K562 (cell line): ENCODE measurements around the gene PUS3. TPM values are rescaled to one million over a fixed set of nuclear protein-coding genes. Genes with fewer than 3 reads are reported as not detected.

Experiments
- BRD9 ChIP-seq: fragments of 450-650 bp; IDR thresholded peaks from 2 replicates; pipeline ENCODE4 v1.6.1; 2018; ENCODE audit warnings: low read depth; ENCODE audit not compliant: partially characterized antibody
- FOXA1 ChIP-seq: fragments of 450-650 bp; IDR thresholded peaks from 2 replicates; pipeline ENCODE4 v1.6.1; 2016; ENCODE audit warnings: mild to moderate bottlenecking, borderline replicate concordance
- NCOA4 ChIP-seq: fragments of 450-650 bp; IDR thresholded peaks from 2 replicates; pipeline ENCODE4 v1.6.1; 2018; ENCODE audit warnings: mild to moderate bottlenecking; ENCODE audit not compliant: partially characterized antibody
- NCOA6 ChIP-seq: fragments of 450-650 bp; IDR thresholded peaks from 2 replicates; pipeline ENCODE4 v1.6.1; 2017; ENCODE audit warnings: mild to moderate bottlenecking
- NRF1 ChIP-seq, 2 experiments: fragments of 450-650 bp; IDR thresholded peaks in 1 of 2; conservative IDR thresholded peaks in 1 of 2; 2 replicates each; pipeline ENCODE4 v1.6.1; 2014; ENCODE audit warnings: mild to moderate bottlenecking in 2 of 2
- SIN3A ChIP-seq, 2 experiments: fragments of 150-350 bp in 1 of 2; IDR thresholded peaks; 2 replicates each; pipeline ENCODE4 v1.6.1; 2011 to 2016; ENCODE audit warnings: borderline replicate concordance in 2 of 2, low read depth in 2 of 2, low read length in 2 of 2, mild to moderate bottlenecking in 2 of 2, moderate library complexity in 2 of 2; ENCODE audit not compliant: control insufficient read depth in 1 of 2
- SMAD3 ChIP-seq: fragments of 450-650 bp; formaldehyde crosslinking; conservative IDR thresholded peaks from 2 replicates; pipeline ENCODE4 v1.4.0; 2020; ENCODE audit warnings: mild to moderate bottlenecking
- TAF1 ChIP-seq: IDR thresholded peaks from 2 replicates; pipeline ENCODE4 v1.6.1; 2011; ENCODE audit warnings: mild to moderate bottlenecking, low read length, moderate library complexity; ENCODE audit not compliant: insufficient read depth, control insufficient read depth, severe bottlenecking; ENCODE audit errors: extremely low read depth
- TGIF2 ChIP-seq: sonication (generic); formaldehyde crosslinking; IDR thresholded peaks from 2 replicates; pipeline ENCODE4 v1.8.1; 2022; ENCODE audit warnings: mild to moderate bottlenecking, missing genetic modification reagents, moderate library complexity
- YBX1 ChIP-seq: fragments of 450-650 bp; IDR thresholded peaks from 2 replicates; pipeline ENCODE4 v1.7.1; 2016; ENCODE audit warnings: mild to moderate bottlenecking
- ZNF589 ChIP-seq: fragments of 200-800 bp; sonication (Bioruptor generic); IDR thresholded peaks from 2 replicates; pipeline ENCODE4 v1.6.1; 2016; ENCODE audit warnings: low read depth, missing genetic modification characterization, missing compliant biosample characterization
- ZNF699 ChIP-seq: fragments of 250-450 bp; sonication (Bioruptor Pico); IDR thresholded peaks from 2 replicates; pipeline ENCODE4 v1.8.0; 2021; ENCODE audit warnings: mild to moderate bottlenecking, moderate library complexity; ENCODE audit not compliant: insufficient replicate concordance
- ZNF830 ChIP-seq: fragments of 250-450 bp; sonication (Bioruptor Pico); IDR thresholded peaks from 2 replicates; pipeline ENCODE4 v1.5.0; 2021; ENCODE audit warnings: mild to moderate bottlenecking
- polyA plus RNA-seq, 8 experiments: library from polyadenylated mRNA; depleted of rRNA in 4 of 8; stranded (reverse) in 5 of 8; unstranded in 3 of 8; fragments of >200 nt; fragmentation: Nextera tagmentation in 2 of 8; fragmentation: Illumina TruSeq in 1 of 8; extraction: Ambion mirVana in 2 of 8; extraction: Trizol in 1 of 8; gene quantifications; 2 replicates each; pipeline versions ENCODE4 v1.2.1 to v1.2.3, GENCODE V29; 2011 to 2014; ENCODE audit warnings: inconsistent platforms in 1 of 8, missing spikeins in 1 of 8
- total RNA-seq, 7 experiments: library from RNA; depleted of rRNA in 6 of 7; stranded (reverse); fragments of >200 nt in 6 of 7; fragmentation: Illumina TruSeq in 2 of 7; extraction: Trizol in 2 of 7; gene quantifications; 2 replicates each; pipeline versions ENCODE4 v1.2.1 to v1.2.3, GENCODE V29; 2011 to 2021; ENCODE audit warnings: low replicate concordance in 1 of 7
- TF ChIP-seq, protein P1 (sequence below): fragments of 250-450 bp; sonication (Bioruptor Pico); IDR thresholded peaks from 2 replicates; pipeline ENCODE4 v1.6.1; 2021; ENCODE audit warnings: mild to moderate bottlenecking
- TF ChIP-seq, protein P2 (sequence below): sonication (generic); formaldehyde crosslinking; IDR thresholded peaks from 2 replicates; pipeline ENCODE4 v1.8.1; 2023; ENCODE audit warnings: mild to moderate bottlenecking, missing genetic modification reagents
- TF ChIP-seq, protein P3 (sequence below): fragments of 250-450 bp; sonication (Bioruptor Pico); IDR thresholded peaks from 2 replicates; pipeline ENCODE4 v1.8.0; 2021; ENCODE audit warnings: moderate library complexity, mild to moderate bottlenecking, inconsistent platforms
- TF ChIP-seq, protein P4 (sequence below): fragments of 450-650 bp; conservative IDR thresholded peaks from 2 replicates; pipeline ENCODE4 v1.6.1; 2016; ENCODE audit warnings: missing genetic modification characterization, low read depth, mild to moderate bottlenecking, missing compliant biosample characterization, moderate library complexity
- TF ChIP-seq, protein P5 (sequence below): fragments of 450-650 bp; formaldehyde crosslinking; IDR thresholded peaks from 2 replicates; pipeline ENCODE4 v1.4.0; 2020; ENCODE audit warnings: mild to moderate bottlenecking, moderate library complexity
- TF ChIP-seq, protein P6 (sequence below), 2 experiments: fragments of 450-650 bp; IDR thresholded peaks; 2 replicates each; pipeline ENCODE4 v1.6.1; 2016

Gene PUS3
- total and polyA plus RNA-seq, 9 of the 15 experiments (the other 6 are each of a cell fraction or from before 2014, with no cell fraction given) = 16.5 to 49.2 (median 35.9) TPM

DNA sequence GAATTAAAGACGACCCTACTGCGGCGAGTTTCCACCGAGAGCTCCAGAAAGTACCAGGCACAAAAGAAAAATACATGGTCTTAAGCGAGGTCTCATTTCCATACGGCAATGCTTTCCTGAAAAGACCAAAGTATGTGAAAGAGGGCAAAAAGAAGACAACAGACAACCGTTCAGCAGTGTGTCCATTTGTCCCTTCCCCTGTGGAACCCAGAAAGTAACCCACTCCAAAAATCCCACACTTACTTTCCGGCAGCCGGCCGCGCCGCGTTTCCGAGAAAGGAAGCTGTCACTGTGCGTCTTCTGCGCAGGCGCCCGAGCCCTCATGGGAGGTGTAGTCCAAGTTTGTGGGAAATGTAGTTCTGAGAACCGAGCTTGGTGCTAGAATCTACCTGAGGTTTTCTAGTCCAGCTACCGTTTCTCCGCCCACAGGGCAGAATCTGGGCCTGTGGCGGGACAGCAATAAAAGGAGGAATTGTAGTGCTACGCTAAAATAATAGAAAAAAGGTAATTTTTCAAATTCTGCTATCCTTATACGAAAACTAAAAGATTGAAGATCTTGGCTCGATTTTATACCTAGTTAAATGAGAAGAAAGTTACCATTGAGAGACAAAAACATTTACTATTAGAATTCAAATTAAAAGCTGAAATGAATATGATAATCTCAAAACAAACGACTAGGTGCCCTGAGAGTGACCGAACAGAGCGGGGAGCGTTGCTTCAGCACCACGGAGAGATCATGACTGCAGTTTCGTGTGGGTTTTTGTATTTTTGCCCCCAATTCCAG, at the start of gene PUS3 (continued):
- TF ChIP-seq, protein P1, sequence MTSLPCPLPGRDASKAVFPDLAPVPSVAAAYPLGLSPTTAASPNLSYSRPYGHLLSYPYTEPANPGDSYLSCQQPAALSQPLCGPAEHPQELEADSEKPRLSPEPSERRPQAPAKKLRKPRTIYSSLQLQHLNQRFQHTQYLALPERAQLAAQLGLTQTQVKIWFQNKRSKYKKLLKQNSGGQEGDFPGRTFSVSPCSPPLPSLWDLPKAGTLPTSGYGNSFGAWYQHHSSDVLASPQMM (CRISPR knock-in tag) = no peak
- TF ChIP-seq ZNF830 (CRISPR knock-in tag) (no peak), TGIF2 (CRISPR knock-in tag) (no peak), TAF1 (peak; percentile 86), ZNF699 (CRISPR knock-in tag) (no peak), FOXA1 (no peak), SMAD3 (CRISPR knock-in tag) (no peak), NCOA6 (no peak), SIN3A (IDR thresholded peaks at IDR 0.05; ENCODE audit: borderline replicate concordance in 2 of 2, control insufficient read depth in 1 of 2, low read depth in 2 of 2, low read length in 2 of 2) (no peak), NRF1 (conservative IDR thresholded peaks at IDR 0.05 in 1 of 2, IDR thresholded peaks at IDR 0.05 in 1 of 2) (peak; percentile 94 to 95), ZNF589 (CRISPR knock-in tag) (peak; percentile 39; the same call in 1 of the 2 replicates), YBX1 (no peak), NCOA4 (no peak), BRD9 (no peak)
- TF ChIP-seq, protein P2, sequence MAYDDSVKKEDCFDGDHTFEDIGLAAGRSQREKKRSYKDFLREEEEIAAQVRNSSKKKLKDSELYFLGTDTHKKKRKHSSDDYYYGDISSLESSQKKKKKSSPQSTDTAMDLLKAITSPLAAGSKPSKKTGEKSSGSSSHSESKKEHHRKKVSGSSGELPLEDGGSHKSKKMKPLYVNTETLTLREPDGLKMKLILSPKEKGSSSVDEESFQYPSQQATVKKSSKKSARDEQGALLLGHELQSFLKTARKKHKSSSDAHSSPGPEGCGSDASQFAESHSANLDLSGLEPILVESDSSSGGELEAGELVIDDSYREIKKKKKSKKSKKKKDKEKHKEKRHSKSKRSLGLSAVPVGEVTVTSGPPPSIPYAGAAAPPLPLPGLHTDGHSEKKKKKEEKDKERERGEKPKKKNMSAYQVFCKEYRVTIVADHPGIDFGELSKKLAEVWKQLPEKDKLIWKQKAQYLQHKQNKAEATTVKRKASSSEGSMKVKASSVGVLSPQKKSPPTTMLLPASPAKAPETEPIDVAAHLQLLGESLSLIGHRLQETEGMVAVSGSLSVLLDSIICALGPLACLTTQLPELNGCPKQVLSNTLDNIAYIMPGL = no peak
- TF ChIP-seq, protein P3, sequence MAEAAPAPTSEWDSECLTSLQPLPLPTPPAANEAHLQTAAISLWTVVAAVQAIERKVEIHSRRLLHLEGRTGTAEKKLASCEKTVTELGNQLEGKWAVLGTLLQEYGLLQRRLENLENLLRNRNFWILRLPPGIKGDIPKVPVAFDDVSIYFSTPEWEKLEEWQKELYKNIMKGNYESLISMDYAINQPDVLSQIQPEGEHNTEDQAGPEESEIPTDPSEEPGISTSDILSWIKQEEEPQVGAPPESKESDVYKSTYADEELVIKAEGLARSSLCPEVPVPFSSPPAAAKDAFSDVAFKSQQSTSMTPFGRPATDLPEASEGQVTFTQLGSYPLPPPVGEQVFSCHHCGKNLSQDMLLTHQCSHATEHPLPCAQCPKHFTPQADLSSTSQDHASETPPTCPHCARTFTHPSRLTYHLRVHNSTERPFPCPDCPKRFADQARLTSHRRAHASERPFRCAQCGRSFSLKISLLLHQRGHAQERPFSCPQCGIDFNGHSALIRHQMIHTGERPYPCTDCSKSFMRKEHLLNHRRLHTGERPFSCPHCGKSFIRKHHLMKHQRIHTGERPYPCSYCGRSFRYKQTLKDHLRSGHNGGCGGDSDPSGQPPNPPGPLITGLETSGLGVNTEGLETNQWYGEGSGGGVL (CRISPR knock-in tag) = no peak
- TF ChIP-seq, protein P4, sequence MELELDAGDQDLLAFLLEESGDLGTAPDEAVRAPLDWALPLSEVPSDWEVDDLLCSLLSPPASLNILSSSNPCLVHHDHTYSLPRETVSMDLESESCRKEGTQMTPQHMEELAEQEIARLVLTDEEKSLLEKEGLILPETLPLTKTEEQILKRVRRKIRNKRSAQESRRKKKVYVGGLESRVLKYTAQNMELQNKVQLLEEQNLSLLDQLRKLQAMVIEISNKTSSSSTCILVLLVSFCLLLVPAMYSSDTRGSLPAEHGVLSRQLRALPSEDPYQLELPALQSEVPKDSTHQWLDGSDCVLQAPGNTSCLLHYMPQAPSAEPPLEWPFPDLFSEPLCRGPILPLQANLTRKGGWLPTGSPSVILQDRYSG (tag) = no peak
- TF ChIP-seq, protein P5, sequence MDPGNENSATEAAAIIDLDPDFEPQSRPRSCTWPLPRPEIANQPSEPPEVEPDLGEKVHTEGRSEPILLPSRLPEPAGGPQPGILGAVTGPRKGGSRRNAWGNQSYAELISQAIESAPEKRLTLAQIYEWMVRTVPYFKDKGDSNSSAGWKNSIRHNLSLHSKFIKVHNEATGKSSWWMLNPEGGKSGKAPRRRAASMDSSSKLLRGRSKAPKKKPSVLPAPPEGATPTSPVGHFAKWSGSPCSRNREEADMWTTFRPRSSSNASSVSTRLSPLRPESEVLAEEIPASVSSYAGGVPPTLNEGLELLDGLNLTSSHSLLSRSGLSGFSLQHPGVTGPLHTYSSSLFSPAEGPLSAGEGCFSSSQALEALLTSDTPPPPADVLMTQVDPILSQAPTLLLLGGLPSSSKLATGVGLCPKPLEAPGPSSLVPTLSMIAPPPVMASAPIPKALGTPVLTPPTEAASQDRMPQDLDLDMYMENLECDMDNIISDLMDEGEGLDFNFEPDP = no peak
- TF ChIP-seq, protein P6, sequence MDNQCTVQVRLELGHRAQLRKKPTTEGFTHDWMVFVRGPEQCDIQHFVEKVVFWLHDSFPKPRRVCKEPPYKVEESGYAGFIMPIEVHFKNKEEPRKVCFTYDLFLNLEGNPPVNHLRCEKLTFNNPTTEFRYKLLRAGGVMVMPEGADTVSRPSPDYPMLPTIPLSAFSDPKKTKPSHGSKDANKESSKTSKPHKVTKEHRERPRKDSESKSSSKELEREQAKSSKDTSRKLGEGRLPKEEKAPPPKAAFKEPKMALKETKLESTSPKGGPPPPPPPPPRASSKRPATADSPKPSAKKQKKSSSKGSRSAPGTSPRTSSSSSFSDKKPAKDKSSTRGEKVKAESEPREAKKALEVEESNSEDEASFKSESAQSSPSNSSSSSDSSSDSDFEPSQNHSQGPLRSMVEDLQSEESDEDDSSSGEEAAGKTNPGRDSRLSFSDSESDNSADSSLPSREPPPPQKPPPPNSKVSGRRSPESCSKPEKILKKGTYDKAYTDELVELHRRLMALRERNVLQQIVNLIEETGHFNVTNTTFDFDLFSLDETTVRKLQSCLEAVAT (IDR thresholded peaks at IDR 0.05) = no peak
